Ishikawa (cell line): ENCODE data around the gene PCBP3.

Experiments
- CEBPB ChIP-seq: IDR thresholded peaks from 2 replicates; pipeline ENCODE4 v1.6.1; 2012
- CREB1 ChIP-seq: IDR thresholded peaks from 2 replicates; pipeline ENCODE4 v1.6.1; 2012; ENCODE audit warnings: low read depth
- EGR1 ChIP-seq: IDR thresholded peaks from 2 replicates; pipeline ENCODE4 v1.6.1; 2012
- EP300 ChIP-seq: IDR thresholded peaks from 2 replicates; pipeline ENCODE4 v1.6.1; 2012; ENCODE audit warnings: borderline replicate concordance
- FOXM1 ChIP-seq: IDR thresholded peaks from 2 replicates; pipeline ENCODE4 v1.6.1; 2012; ENCODE audit warnings: low read depth, borderline replicate concordance
- NFIC ChIP-seq: IDR thresholded peaks from 2 replicates; pipeline ENCODE4 v1.6.1; 2012
- RAD21 ChIP-seq: IDR thresholded peaks from 2 replicates; pipeline ENCODE4 v1.6.1; 2012; ENCODE audit warnings: low read depth
- TAF1 ChIP-seq: IDR thresholded peaks from 2 replicates; pipeline ENCODE4 v1.6.1; 2012; ENCODE audit warnings: low read depth, mild to moderate bottlenecking
- TCF12 ChIP-seq: IDR thresholded peaks from 2 replicates; pipeline ENCODE4 v1.6.1; 2012; ENCODE audit warnings: low read depth
- TEAD4 ChIP-seq: IDR thresholded peaks from 2 replicates; pipeline ENCODE4 v1.6.1; 2012
- YY1 ChIP-seq: IDR thresholded peaks from 2 replicates; pipeline ENCODE4 v1.6.1; 2012; ENCODE audit warnings: low read depth
- ZBTB7A ChIP-seq: IDR thresholded peaks from 2 replicates; pipeline ENCODE4 v1.6.1; 2012; ENCODE audit warnings: low read depth
- TF ChIP-seq, protein P1 (sequence below): IDR thresholded peaks from 2 replicates; pipeline ENCODE4 v1.6.1; 2012
- TF ChIP-seq, protein P2 (sequence below): IDR thresholded peaks from 2 replicates; pipeline ENCODE4 v1.6.1; 2012
- TF ChIP-seq, protein P3 (sequence below): IDR thresholded peaks from 2 replicates; pipeline ENCODE4 v1.6.1; 2012; ENCODE audit warnings: low read depth, mild to moderate bottlenecking

The PCBP3 gene

DNA sequence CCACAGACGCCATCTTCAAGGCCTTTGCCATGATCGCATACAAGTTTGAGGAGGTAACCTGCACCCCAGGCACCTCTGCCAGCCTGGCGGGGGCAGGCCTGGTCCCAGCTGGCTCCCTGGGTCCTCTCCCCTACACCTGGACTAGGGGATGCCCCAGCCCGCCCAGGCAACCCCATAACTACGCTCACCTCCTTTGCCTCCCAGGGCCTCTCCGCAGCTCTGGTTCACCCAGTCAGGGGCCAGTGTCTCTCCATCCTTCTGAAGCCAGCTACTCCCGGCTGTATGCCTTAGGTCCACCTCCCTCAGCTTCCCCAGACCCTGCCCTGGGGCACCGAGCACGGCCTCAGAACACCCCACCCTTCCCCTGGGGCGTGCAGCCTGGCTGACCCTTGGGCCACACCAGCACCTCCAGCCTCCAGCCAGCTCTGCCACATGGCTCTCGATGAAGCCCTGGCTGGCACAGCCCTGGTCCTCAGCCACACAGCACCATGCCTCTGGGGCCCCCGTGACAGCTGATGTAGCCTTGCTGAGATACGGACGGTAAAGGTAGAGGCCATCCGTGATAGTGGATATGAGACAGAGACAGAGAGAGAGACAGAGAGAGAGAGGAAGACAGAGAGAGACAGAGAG is 257.7 kb downstream of the PCBP3 start:
- TF ChIP-seq TCF12 = no peak
- no peak for TF ChIP-seq TAF1
- no peak for TF ChIP-seq EP300
- TF ChIP-seq, protein P1, sequence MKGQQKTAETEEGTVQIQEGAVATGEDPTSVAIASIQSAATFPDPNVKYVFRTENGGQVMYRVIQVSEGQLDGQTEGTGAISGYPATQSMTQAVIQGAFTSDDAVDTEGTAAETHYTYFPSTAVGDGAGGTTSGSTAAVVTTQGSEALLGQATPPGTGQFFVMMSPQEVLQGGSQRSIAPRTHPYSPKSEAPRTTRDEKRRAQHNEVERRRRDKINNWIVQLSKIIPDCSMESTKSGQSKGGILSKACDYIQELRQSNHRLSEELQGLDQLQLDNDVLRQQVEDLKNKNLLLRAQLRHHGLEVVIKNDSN = no peak
- no peak for TF ChIP-seq ZBTB7A
- TF ChIP-seq, protein P2, sequence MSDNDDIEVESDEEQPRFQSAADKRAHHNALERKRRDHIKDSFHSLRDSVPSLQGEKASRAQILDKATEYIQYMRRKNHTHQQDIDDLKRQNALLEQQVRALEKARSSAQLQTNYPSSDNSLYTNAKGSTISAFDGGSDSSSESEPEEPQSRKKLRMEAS = no peak
- no peak for TF ChIP-seq EGR1
- TF ChIP-seq RAD21 = no peak
- TF ChIP-seq, protein P3, sequence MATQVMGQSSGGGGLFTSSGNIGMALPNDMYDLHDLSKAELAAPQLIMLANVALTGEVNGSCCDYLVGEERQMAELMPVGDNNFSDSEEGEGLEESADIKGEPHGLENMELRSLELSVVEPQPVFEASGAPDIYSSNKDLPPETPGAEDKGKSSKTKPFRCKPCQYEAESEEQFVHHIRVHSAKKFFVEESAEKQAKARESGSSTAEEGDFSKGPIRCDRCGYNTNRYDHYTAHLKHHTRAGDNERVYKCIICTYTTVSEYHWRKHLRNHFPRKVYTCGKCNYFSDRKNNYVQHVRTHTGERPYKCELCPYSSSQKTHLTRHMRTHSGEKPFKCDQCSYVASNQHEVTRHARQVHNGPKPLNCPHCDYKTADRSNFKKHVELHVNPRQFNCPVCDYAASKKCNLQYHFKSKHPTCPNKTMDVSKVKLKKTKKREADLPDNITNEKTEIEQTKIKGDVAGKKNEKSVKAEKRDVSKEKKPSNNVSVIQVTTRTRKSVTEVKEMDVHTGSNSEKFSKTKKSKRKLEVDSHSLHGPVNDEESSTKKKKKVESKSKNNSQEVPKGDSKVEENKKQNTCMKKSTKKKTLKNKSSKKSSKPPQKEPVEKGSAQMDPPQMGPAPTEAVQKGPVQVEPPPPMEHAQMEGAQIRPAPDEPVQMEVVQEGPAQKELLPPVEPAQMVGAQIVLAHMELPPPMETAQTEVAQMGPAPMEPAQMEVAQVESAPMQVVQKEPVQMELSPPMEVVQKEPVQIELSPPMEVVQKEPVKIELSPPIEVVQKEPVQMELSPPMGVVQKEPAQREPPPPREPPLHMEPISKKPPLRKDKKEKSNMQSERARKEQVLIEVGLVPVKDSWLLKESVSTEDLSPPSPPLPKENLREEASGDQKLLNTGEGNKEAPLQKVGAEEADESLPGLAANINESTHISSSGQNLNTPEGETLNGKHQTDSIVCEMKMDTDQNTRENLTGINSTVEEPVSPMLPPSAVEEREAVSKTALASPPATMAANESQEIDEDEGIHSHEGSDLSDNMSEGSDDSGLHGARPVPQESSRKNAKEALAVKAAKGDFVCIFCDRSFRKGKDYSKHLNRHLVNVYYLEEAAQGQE = no peak
- TF ChIP-seq CEBPB = no peak
- TF ChIP-seq FOXM1 = no peak
- no peak for TF ChIP-seq CREB1
- no peak for TF ChIP-seq TEAD4
- TF ChIP-seq YY1 = no peak
- no peak for TF ChIP-seq NFIC

DNA sequence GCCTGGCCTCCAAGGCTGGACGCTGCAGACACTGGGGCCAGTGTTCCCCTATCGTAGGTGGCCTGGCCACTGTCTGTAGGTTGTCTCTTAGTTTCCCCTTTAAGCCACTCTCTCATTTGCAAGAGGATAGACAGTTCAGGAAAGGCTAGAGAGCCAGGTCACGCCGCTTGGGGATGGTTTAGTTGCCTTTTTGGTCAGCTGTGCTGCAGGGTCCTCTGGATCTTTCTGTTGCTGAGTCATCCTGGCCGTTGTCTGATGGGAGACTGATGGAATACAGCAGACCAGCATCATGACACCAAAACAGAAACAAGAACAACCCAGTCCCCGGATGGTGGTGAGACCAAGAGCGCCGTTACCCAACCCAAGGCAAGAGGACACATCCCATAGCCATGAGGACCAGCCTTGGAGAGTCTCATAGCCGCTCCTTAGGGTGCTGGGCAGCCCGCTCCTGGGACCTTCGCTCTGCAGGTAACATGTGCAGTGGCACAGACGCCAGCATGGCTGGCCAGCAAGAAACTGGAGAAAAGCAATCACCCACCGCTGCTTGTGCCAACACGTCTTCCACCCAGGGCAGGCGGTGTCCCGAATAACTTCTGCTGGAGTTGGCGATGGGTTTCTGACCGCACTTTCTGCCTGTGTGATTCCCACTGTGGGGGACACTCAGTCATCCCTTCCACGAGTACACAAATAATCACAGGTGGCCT is 258.9 kb downstream of the PCBP3 start:
- TF ChIP-seq YY1 (no peak), EGR1 (no peak), ZBTB7A (no peak), CREB1 (no peak), TEAD4 (no peak), NFIC (no peak), TCF12 (no peak), EP300 (no peak), TAF1 (no peak), FOXM1 (no peak), RAD21 (no peak), CEBPB (no peak)
- TF ChIP-seq, protein P2 = no peak
- TF ChIP-seq, protein P3 = no peak
- TF ChIP-seq, protein P1 = no peak

DNA sequence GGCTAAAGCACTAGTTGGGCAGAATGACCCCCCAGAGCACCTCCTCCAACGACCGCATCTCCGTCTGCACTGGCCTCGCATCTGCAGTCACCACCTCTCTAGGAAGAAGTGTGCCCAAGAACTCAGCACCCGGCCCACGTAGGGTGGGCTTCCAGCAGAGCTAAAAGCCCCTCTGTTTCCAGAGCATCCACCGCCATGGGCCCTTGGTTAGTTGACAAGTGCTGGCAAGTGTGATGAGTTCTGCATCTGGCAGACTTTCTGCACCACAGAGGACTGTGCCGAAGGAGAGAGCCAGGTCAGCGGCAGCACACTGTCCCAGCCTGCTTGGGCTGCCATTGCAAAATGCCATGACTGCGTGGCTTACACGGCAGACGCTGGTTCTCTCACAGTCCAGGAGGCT is 261.7 kb downstream of the PCBP3 start:
- TF ChIP-seq ZBTB7A (no peak), CREB1 (no peak), RAD21 (no peak), EGR1 (no peak), NFIC (no peak), YY1 (no peak), CEBPB (no peak), TAF1 (no peak), EP300 (no peak), TEAD4 (no peak)
- TF ChIP-seq, protein P3 = no peak
- TF ChIP-seq, protein P2 = no peak

DNA sequence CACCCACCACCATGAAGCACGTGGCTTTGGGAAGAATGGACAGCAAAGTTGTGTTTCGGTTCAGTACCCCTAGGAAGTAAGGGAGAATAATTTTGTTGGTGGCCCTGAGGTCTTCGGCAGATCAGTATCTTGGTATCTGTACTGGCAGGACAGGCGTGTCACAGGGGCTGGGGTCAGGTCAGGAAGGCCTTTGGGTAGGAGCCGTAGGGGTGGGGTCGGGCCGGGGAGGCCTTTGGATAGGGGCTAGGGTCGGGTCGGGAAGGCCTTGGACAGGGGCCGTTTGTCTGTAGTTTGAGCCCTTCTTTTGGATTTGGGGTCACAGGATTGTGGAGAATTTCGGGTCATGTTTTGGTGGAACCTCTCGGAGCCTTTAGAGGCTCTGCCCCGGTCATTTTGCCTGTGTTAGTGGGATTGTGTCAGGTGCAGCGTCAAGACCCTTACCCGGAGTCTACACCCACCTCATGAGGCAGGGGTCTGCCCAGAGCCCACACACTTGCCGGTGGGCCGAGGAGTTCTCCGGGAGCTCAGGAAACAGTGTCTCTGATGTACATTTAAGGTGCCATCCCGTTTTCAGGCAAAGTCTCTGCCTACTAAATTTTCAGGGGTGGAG is 262.8 kb downstream of the PCBP3 start:
- TF ChIP-seq YY1 (no peak), NFIC (no peak), EP300 (no peak), CEBPB (no peak), FOXM1 (no peak), RAD21 (no peak), TEAD4 (no peak), CREB1 (no peak), EGR1 (no peak), TCF12 (no peak)
- TF ChIP-seq, protein P2 = no peak
- TF ChIP-seq, protein P1 = no peak
- TF ChIP-seq, protein P3 = no peak
